ENCODE results near the gene ARFGEF3.
"Not testable (repeated sequence)": the region's sequence is repeated elsewhere in the genome, so short reads cannot be mapped to it uniquely, and the experiment has no call there.

ARFGEF3 gene

DNA sequence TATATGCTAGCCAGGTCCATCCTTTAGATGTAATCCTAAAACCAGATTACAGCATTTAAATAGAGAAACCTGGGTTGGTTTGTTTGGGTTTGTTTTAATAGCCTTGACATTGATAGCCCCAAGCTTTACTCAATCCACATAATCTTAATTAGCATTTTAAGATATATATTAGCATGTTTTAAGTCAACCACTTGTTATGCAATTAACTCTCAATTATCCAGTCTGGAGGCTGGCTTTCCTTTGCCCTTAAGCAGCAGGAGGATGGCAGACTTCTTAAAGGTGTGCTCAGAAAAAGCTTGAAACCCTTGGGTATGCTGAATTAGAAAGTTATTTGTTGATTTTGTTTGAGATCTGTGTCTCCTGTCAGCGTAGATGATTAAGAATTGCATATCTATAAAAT, 169.7 kb downstream of the ARFGEF3 start:
- Mint-ChIP-seq H3K4me3 (no peak overlapping the region), H3K27me3 (peaks cover 5% of the 10 kb centered on the region), H3K27ac (no peak overlapping the region), H3K36me3 (ENCODE audit: low read depth) (no peaks in the 10 kb centered on the region), H3K9me3 (no peaks in the 10 kb centered on the region), H3K4me1 (no peaks in the 10 kb centered on the region)
- DNase-seq (no peak), ATAC-seq (no peak)

DNA sequence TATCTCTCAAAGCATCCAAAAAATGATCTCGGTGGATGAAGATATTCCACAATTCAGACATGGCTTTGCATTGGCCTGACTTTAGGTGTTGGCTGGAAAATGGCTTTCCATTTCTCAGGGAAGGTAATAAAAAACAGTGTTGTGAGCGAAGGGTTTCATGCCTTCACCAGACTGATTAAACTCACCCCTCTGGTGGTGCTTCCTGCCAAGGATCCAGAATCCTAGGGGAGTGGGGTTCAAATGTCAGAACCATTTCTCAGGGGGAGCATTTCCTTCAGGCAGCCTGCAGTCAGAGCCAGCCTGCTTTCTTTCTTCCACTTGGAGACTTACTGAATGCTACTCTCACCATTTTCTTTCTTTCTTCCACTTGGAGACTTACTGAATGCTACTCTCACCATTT, 170.2 kb downstream of the ARFGEF3 start:
- Mint-ChIP-seq H3K27ac (no peak overlapping the region), H3K9me3 (no peaks in the 10 kb centered on the region), H3K36me3 (ENCODE audit: low read depth) (no peaks in the 10 kb centered on the region), H3K4me1 (no peaks in the 10 kb centered on the region), H3K27me3 (peaks cover 5% of the 10 kb centered on the region), H3K4me3 (no peak overlapping the region)
- DNase-seq (no peak), ATAC-seq (no peak)

DNA sequence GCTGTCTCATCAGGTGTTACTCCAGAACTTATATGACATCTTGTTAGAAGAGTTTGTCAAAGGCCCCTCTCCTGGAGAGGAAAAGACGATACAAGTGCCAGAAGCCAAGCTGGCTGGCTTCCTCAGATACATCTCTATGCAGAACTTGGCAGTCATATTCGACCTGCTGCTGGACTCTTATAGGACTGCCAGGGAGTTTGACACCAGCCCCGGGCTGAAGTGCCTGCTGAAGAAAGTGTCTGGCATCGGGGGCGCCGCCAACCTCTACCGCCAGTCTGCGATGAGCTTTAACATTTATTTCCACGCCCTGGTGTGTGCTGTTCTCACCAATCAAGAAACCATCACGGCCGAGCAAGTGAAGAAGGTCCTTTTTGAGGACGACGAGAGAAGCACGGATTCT, 172.3 kb downstream of the ARFGEF3 start:
- H3K27ac Mint-ChIP-seq = no peak overlapping the region
- H3K27me3 Mint-ChIP-seq = peaks cover 10% of the 10 kb centered on the region
- DNase-seq (no peak), ATAC-seq (no peak)
- no peaks in the 10 kb centered on the region for H3K36me3 Mint-ChIP-seq (ENCODE audit: low read depth)
- H3K4me1 Mint-ChIP-seq = no peaks in the 10 kb centered on the region
- no peaks in the 10 kb centered on the region for H3K9me3 Mint-ChIP-seq
- no peak overlapping the region for H3K4me3 Mint-ChIP-seq

DNA sequence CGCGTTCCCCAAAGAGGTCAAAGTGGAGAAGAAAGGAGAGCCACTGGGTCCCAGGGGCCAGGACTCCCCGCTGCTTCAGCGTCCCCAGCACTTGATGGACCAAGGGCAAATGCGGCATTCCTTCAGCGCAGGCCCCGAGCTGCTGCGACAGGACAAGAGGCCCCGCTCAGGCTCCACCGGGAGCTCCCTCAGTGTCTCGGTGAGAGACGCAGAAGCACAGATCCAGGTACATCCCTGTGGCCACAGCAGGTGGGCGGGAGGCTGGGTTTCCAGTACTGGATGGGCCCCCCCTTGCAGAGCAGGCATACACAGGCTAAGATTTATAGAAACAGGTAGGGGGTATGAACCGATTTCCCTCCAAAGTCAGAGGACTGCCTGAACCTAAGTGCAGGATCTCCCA, 173.2 kb downstream of the ARFGEF3 start:
- DNase-seq = no peak
- Mint-ChIP-seq H3K27me3 (peaks cover 10% of the 10 kb centered on the region), H3K36me3 (ENCODE audit: low read depth) (no peaks in the 10 kb centered on the region), H3K4me1 (no peaks in the 10 kb centered on the region), H3K27ac (no peak overlapping the region), H3K9me3 (no peaks in the 10 kb centered on the region), H3K4me3 (no peak overlapping the region)
- no peak for ATAC-seq

DNA sequence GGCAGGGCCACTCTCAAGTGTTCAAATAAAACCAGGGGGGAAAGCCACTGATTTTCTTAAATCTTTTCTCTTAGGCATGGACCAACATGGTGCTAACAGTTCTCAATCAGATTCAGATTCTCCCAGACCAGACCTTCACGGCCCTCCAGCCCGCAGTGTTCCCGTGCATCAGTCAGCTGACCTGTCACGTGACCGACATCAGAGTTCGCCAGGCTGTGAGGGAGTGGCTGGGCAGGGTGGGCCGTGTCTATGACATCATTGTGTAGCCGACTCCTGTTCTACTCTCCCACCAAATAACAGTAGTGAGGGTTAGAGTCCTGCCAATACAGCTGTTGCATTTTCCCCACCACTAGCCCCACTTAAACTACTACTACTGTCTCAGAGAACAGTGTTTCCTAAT, 174.5 kb downstream of the ARFGEF3 start:
- DNase-seq (no peak), ATAC-seq (no peak)
- Mint-ChIP-seq H3K36me3 (ENCODE audit: low read depth) (no peaks in the 10 kb centered on the region), H3K4me1 (no peaks in the 10 kb centered on the region), H3K27ac (no peak overlapping the region), H3K9me3 (no peaks in the 10 kb centered on the region), H3K4me3 (no peak overlapping the region), H3K27me3 (peaks cover 10% of the 10 kb centered on the region)

DNA sequence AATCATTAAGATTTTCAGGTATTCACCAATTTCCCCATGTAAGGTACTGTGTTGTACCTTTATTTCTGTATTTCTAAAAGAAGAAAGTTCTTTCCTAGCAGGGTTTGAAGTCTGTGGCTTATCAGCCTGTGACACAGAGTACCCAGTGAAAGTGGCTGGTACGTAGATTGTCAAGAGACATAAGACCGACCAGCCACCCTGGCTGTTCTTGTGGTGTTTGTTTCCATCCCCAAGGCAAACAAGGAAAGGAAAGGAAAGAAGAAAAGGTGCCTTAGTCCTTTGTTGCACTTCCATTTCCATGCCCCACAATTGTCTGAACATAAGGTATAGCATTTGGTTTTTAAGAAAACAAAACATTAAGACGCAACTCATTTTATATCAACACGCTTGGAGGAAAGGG, 175.3 kb downstream of the ARFGEF3 start:
- no peaks in the 10 kb centered on the region for H3K9me3 Mint-ChIP-seq

DNA sequence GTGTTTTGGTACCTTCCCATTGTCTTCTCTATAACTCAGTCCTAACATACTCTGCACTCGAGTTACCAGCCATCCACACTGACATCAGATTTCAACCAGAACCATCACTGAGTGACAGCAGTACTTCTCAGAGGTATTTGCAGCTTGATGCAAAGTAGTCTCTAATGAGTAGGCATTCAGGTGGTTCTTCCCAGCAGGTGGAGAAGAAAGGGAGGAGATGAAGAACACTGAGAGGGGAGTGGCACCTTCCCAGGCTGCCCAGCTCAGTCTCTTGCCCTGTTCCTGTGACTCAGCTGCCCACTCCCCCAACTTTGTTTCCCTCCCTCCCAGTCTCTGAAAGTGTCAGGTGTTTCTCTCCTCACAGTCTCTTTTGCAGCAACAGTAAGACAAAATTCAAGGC, 177.3 kb downstream of the ARFGEF3 start:
- no peak overlapping the region for H3K4me3 Mint-ChIP-seq

More for the DNA sequence above, 175.3 kb downstream of the ARFGEF3 start:
- Mint-ChIP-seq H3K27me3 (peaks cover 10% of the 10 kb centered on the region), H3K4me1 (no peaks in the 10 kb centered on the region), H3K4me3 (no peak overlapping the region), H3K36me3 (ENCODE audit: low read depth) (no peaks in the 10 kb centered on the region), H3K27ac (no peak overlapping the region)
- no peak for ATAC-seq
- DNase-seq = no peak

DNA sequence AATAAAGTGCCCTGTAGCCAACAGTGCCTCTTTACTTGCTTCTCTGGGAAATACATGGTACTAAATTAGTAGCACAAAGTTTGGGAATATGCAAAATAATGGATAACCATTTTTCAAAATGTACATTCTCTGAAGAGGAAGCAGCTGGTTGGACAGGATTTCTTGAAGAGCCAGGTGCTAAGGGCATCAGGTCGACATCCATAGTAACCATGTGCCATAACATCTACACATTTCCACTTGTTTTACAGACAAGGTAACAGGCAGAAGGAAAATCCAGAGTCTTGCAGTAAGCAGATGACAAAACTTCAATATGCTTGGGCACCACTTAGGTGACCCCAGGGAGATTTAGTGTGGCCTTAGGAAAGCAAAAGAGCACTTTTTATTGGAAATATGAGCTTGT, 179.4 kb downstream of the ARFGEF3 start:
- DNase-seq (no peak), ATAC-seq (no peak)
- H3K9me3 Mint-ChIP-seq = no peaks in the 10 kb centered on the region
- no peaks in the 10 kb centered on the region for H3K36me3 Mint-ChIP-seq (ENCODE audit: low read depth)
- no peak overlapping the region for H3K4me3 Mint-ChIP-seq
- no peak overlapping the region for H3K27ac Mint-ChIP-seq
- peaks cover 15% of the 10 kb centered on the region for H3K27me3 Mint-ChIP-seq
- H3K4me1 Mint-ChIP-seq = no peaks in the 10 kb centered on the region

More for the DNA sequence above, 177.3 kb downstream of the ARFGEF3 start:
- Mint-ChIP-seq H3K27me3 (peaks cover 15% of the 10 kb centered on the region), H3K4me1 (no peaks in the 10 kb centered on the region), H3K9me3 (no peaks in the 10 kb centered on the region), H3K36me3 (ENCODE audit: low read depth) (no peaks in the 10 kb centered on the region), H3K27ac (no peak overlapping the region)
- ATAC-seq = no peak
- no peak for DNase-seq

DNA sequence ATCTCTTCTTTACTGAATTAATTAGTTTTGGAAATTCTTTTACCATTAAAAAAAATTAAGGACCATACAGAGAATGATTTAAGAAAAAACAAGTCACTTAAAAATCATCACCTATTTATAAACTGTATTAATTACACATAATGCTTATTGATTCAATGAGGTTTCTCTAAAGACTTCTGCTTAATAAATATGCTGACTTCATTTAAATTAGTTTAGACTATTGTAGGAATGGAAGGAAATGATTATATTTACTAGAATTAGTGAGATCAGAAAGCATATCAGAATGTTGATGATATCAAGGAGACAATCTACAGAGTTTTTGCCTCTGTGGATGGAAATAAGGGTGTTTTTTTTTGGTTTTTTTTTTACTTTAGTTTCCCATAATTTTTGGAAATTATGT, 181.4 kb downstream of the ARFGEF3 start:
- no peaks in the 10 kb centered on the region for H3K9me3 Mint-ChIP-seq
- no peak for DNase-seq
- H3K27ac Mint-ChIP-seq = no peak overlapping the region
- no peak for ATAC-seq
- H3K4me1 Mint-ChIP-seq = no peaks in the 10 kb centered on the region
- peaks cover 15% of the 10 kb centered on the region for H3K27me3 Mint-ChIP-seq
- H3K36me3 Mint-ChIP-seq (ENCODE audit: low read depth) = no peaks in the 10 kb centered on the region
- no peak overlapping the region for H3K4me3 Mint-ChIP-seq

DNA sequence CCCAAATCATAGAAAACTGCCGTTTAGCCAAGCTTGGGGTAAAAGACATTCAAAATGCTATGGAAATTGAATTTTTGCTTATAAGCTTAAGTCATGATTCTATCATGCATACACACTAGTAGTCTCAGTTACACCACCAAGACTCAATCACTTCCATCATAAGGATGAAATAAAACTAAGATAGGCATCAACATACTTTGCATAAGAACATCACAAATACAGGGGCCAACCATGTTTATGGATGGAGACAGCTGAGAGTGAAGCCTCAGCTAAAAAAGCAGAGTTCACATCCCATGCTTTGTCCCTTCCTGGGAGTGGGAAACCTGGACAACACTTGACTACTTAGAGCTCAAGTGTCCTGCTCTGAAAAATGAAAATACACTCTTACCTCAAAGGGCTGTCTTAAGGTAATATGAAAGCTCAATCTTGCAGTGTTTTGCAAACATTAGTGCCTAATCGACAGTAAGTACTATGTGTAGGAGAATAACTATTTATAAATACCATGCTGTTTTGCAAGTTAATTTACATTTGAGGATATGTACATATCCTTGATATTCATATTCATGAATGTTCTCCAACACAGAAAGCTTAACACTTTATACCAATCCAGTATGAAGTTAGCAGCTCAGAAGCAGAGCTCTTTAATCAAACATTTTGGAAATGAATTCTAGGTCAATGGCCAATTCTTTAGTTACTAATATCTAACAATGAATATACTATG, 184.0 kb downstream of the ARFGEF3 start:
- Mint-ChIP-seq H3K4me3 (no peak overlapping the region), H3K4me1 (no peaks in the 10 kb centered on the region), H3K36me3 (ENCODE audit: low read depth) (no peaks in the 10 kb centered on the region), H3K9me3 (no peaks in the 10 kb centered on the region), H3K27me3 (peaks cover 16% of the 10 kb centered on the region), H3K27ac (no peak overlapping the region)
- ATAC-seq (no peak), DNase-seq (no peak)

DNA sequence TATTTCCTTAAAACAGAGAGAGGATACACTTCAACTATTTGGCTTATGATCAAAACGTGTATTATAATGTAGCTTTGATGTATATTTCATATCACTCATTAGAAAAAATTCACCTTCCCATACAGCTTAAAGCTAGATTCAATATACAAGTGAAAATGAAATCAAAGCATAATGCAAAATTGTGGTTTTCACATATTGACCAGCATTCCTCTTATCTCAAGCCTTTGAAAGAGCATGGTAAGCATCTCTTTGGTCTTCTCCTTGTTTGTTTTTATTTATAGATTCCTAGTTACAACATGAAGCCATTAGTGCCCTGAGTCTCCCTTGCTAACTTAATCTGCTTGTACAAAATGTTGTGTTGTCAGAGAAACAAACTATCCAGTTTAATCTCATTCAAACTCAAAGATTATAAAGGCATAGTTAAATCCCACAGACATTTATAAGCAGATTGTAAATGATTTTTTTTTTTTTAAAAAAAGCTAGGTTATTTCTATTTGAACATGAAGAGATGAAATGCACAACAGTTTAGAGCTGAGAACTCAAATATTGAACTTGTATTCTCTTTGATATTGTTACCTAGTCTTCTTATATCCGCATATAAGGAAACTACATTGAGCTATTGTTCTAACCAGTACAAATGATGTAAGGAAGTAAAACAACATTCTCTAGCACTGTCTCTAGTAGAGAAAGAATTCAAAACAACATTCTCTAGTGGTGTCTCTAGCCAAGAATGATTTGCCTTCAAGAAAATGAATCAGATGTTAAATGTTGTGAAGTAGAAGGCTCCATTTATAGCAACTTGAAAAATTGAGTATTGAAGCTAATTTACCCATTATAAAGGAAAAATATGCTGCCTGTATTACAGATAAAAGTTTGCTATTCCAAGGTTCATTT, 184.8 kb downstream of the ARFGEF3 start:
- no peak for ATAC-seq
- Mint-ChIP-seq H3K9me3 (no peaks in the 10 kb centered on the region), H3K36me3 (ENCODE audit: low read depth) (no peaks in the 10 kb centered on the region), H3K4me1 (no peaks in the 10 kb centered on the region), H3K4me3 (no peak overlapping the region), H3K27ac (no peak overlapping the region), H3K27me3 (peaks cover 16% of the 10 kb centered on the region)
- no peak for DNase-seq

DNA sequence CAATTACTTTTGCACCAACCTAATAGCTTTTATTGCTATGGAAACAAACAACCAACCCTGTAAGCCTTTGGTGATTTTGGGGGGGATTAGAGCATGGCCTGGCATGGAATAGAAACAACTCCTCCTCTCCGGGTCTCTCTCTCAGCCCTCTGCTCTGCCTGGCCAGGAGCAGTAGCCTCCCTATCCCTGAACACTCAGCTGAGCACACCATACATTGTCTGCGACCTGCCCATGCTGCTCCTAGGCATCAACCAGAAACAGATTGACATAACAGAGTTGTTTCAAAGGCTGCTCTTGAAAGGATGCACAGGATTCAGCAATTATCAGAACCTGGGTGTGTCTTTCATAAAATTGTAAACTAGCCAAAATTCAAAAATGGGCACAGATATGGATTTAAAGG, 186.1 kb downstream of the ARFGEF3 start:
- Mint-ChIP-seq H3K9me3 (no peaks in the 10 kb centered on the region), H3K27me3 (peaks cover 11% of the 10 kb centered on the region), H3K36me3 (ENCODE audit: low read depth) (no peaks in the 10 kb centered on the region), H3K4me3 (no peak overlapping the region), H3K27ac (no peak overlapping the region), H3K4me1 (no peaks in the 10 kb centered on the region)
- DNase-seq (no peak), ATAC-seq (no peak)

DNA sequence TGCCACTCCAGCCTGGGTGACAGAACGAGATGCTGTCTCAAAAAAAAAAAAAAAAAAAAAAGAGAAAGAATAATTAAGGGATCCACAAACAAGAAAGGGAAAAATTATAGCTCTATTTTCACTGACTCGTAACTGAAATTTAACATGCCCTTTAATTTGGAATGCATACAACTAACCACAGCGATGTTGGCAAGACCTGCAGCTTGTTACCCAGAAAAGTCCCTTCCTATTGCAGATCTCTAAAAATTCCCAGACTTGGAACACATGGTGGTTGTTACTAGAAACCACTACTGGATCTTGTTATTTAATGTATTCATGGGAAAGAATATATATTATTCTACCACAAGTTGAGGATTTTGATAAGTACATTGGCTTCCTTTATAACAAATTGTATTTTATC, 188.2 kb downstream of the ARFGEF3 start:
- H3K4me3 Mint-ChIP-seq = no peak overlapping the region
- H3K27ac Mint-ChIP-seq = no peak overlapping the region
- ATAC-seq = no peak
- no peaks in the 10 kb centered on the region for H3K4me1 Mint-ChIP-seq
- H3K9me3 Mint-ChIP-seq = no peaks in the 10 kb centered on the region
- H3K27me3 Mint-ChIP-seq = peaks cover 14% of the 10 kb centered on the region
- H3K36me3 Mint-ChIP-seq (ENCODE audit: low read depth) = no peaks in the 10 kb centered on the region
- DNase-seq = no peak

DNA sequence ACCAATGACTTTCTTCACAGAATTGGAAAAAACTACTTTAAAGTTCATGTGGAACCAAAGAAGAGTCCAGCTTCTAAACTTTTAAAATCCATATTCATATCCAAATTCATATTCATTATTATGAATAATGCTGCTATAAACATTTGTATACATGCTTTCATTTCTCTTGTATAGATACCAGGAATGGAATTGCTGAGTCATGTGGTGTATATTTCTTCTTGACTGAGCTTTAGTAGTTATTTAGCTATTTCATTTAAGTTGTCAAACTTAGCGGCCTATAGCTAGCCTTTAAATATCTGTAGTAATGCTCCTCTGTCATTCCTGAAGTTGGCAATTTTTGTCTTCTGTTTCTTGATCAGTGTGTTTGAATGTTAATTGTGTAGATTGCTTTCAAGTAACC, 196.2 kb downstream of the ARFGEF3 start:
- ATAC-seq (no peak), DNase-seq (no peak)
- no peaks in the 10 kb centered on the region for H3K9me3 Mint-ChIP-seq
- H3K27me3 Mint-ChIP-seq = peaks cover 3% of the 10 kb centered on the region
- no peak overlapping the region for H3K4me3 Mint-ChIP-seq
- no peaks in the 10 kb centered on the region for H3K4me1 Mint-ChIP-seq
- no peak overlapping the region for H3K27ac Mint-ChIP-seq
- H3K36me3 Mint-ChIP-seq (ENCODE audit: low read depth) = no peaks in the 10 kb centered on the region

DNA sequence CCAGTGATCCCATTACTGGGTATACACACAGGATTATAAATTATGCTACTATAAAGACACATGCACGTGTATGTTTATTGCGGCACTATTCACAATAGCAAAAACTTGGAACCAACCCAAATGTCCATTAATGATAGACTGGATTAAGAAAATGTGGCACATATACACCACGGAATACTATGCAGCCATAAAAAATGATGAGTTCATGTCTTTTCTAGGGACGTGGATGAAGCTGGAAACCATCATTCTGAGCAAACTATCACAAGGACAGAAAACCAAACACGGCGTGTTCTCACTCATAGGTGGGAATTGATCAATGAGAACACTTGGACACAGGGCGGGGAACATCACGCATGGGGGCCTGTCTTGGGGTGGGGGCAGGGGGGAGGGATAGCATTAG, 206.9 kb downstream of the ARFGEF3 start:
- not testable (repeated sequence) for H3K27ac Mint-ChIP-seq; ATAC-seq; H3K36me3 Mint-ChIP-seq (ENCODE audit: low read depth); H3K9me3 Mint-ChIP-seq; H3K4me1 Mint-ChIP-seq; DNase-seq; H3K4me3 Mint-ChIP-seq
- peaks cover 18% of the 10 kb centered on the region for H3K27me3 Mint-ChIP-seq
